ENCODE data around the gene DGKI.

Gene DGKI

DNA sequence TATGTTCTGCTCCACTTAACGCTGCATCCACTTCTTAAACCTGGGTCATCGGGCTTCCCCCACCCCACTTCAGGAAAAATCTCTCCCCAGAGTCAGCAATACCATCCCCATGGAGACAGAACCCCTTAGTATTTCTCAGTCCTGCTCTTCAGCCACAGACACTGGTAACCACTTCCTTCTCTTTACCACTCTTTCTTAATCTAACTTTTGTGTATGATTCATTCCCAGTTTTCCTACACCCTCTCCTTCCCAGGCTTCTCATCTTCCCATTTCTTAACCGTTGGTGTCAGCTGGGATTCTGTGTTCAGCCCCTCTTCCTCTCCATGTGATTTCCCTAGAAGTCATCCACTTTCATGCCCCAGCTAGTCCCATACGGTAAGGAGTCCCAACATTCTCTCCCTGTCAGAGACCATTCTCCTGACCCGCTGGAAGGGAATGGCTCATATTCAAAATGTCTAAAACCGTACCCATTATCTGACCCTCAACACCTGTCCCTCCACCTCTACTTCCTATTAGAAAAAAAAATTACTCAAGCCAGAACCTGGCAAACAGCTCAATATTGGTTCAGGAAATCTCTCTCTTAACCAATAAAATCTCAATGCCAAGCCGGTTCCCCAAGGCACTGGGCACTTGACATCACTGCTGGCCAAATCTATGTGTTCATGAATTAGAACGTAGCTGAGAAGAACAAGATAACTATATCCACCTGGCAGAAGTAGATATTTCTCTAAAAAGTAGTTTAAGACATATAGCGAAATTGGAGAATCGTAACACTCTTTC is 89.4 kb downstream of the DGKI start:
- DNase-seq (ENCODE audit: low spot score), result no peak
- no peak for TF ChIP-seq CTCF (IDR thresholded peaks at IDR 0.05; ENCODE audit: borderline replicate concordance, control extremely low read depth, extremely low read depth, insufficient read depth, missing control alignments)
- in situ Hi-C loops (cut with MboI; ENCODE audit: low sequenced_read_pairs, unreplicated experiment), result no loop called here

- in situ Hi-C loops (cut with MboI; ENCODE audit: low sequenced_read_pairs, unreplicated experiment), result no loop called here
- no peak for TF ChIP-seq CTCF (IDR thresholded peaks at IDR 0.05; ENCODE audit: borderline replicate concordance, control extremely low read depth, extremely low read depth, insufficient read depth, missing control alignments)
- no peak for DNase-seq (ENCODE audit: low spot score)
Observed at GRCh38 chr7:137755846-137756651, 90.7 kb downstream of the DGKI start.

DNA sequence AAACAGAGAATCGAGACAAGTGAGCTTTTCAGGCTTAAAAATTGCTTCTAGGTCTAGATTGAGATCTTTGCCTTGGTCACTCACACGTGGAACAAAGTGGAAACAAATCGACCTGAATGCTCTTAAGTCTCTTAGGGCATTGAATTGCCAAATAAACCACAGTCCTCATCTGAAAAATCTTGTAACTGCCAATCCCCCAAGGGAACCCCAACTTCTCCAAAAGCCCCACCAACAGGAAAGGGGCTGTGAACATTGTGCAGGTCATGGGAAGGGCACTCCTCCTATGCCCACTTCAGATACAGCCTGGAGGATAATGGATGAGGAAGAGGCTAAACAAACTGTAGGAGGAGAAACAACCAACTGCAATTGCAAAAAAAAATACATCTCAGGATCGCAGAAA is 91.3 kb downstream of the DGKI start:
- in situ Hi-C loops (cut with MboI; ENCODE audit: low sequenced_read_pairs, unreplicated experiment), result no loop called here
- no peak for TF ChIP-seq CTCF (IDR thresholded peaks at IDR 0.05; ENCODE audit: borderline replicate concordance, control extremely low read depth, extremely low read depth, insufficient read depth, missing control alignments)

GRCh38 chr7:137753948-137754851 is 92.6 kb downstream of the DGKI start:
- in situ Hi-C loops (cut with MboI; ENCODE audit: low sequenced_read_pairs, unreplicated experiment), result no loop called here
- DNase-seq (ENCODE audit: low spot score), result no peak
- no peak for TF ChIP-seq CTCF (IDR thresholded peaks at IDR 0.05; ENCODE audit: borderline replicate concordance, control extremely low read depth, extremely low read depth, insufficient read depth, missing control alignments)

More for the DNA sequence above, 91.3 kb downstream of the DGKI start:
- no peak for DNase-seq (ENCODE audit: low spot score)

GRCh38 chr7:137753575-137753947 is 93.2 kb downstream of the DGKI start:
- in situ Hi-C loops (cut with MboI; ENCODE audit: low sequenced_read_pairs, unreplicated experiment), result no loop called here
- no peak for DNase-seq (ENCODE audit: low spot score)
- TF ChIP-seq CTCF (IDR thresholded peaks at IDR 0.05; ENCODE audit: borderline replicate concordance, control extremely low read depth, extremely low read depth, insufficient read depth, missing control alignments), result no peak

DNA sequence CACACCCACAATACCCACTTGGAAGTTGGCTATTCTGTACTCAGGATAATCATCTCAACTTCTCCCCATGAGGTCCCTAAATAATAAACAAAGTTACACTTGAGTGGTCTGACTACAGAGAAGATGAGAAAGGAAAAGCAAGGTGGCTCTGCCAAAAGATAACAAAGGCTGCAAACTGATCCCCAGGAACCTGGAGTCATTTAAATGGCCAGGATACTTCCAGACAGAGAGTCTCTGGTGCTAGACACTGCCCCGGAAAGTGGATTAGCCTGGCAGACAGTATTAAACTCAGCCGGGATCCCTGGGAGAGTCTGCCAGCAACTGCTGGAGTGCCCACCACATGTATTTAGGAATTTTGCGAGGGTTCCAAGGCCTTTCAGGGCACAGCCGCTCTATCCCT is 93.7 kb downstream of the DGKI start:
- no peak for TF ChIP-seq CTCF (IDR thresholded peaks at IDR 0.05; ENCODE audit: borderline replicate concordance, control extremely low read depth, extremely low read depth, insufficient read depth, missing control alignments)
- DNase-seq (ENCODE audit: low spot score), result no peak
- in situ Hi-C loops (cut with MboI; ENCODE audit: low sequenced_read_pairs, unreplicated experiment), result no loop called here

Measured in GM13976 (cell line).